ENCODE measurements around the gene IQSEC1. TPM values are rescaled to one million over a fixed set of nuclear protein-coding genes. Genes with fewer than 3 reads are reported as not detected.

Gene IQSEC1
- total RNA-seq, 2 donors from 2014 or later = 58.2 to 94.2 TPM

GRCh38 chr3:12954891-12955650, 118.2 kb downstream of the IQSEC1 start:
- Histone ChIP-seq H3K27ac (peak overlapping the region; percentile 55 to 80), H3K9me3 (no peaks in the 10 kb centered on the region), H3K27me3 (replicated peaks; ENCODE audit: insufficient read depth) (no peaks in the 10 kb centered on the region), H3K4me1 (replicated peaks) (peaks cover 17% of the 10 kb centered on the region), H3K4me3 (no peak overlapping the region), H3K36me3 (no peaks in the 10 kb centered on the region)
- peak; percentile 87 for DNase-seq (ENCODE audit: low spot score)
- TF ChIP-seq POLR2AphosphoS5 (IDR thresholded peaks at IDR 0.05) = peak; percentile 86
- peak in 3 of 4 experiments; percentile 27 to 58 (median 48) for TF ChIP-seq CTCF (IDR thresholded peaks at IDR 0.05)
- TF ChIP-seq POLR2A (IDR thresholded peaks at IDR 0.05) = peak; percentile 13
- intact Hi-C loops (cut with DNase I) = no loop called here
- WGBS = 28% methylated on average over 13 of the region's 14 CpGs

GRCh38 chr3:12954180-12954579, 119.0 kb downstream of the IQSEC1 start:
- Histone ChIP-seq H3K9me3 (no peaks in the 10 kb centered on the region), H3K27ac (peak overlapping the region; percentile 55 to 80), H3K36me3 (no peaks in the 10 kb centered on the region), H3K27me3 (replicated peaks; ENCODE audit: insufficient read depth) (no peaks in the 10 kb centered on the region), H3K4me3 (no peak overlapping the region), H3K4me1 (replicated peaks) (peaks cover 17% of the 10 kb centered on the region)
- DNase-seq (ENCODE audit: low spot score) = no peak
- intact Hi-C loops (cut with DNase I) = no loop called here
- TF ChIP-seq POLR2A (IDR thresholded peaks at IDR 0.05) (no peak), POLR2AphosphoS5 (IDR thresholded peaks at IDR 0.05) (no peak), CTCF (IDR thresholded peaks at IDR 0.05) (no peak)
- WGBS = 88% methylated on average over 6 of the region's 6 CpGs

GRCh38 chr3:12953201-12953995, 119.8 kb downstream of the IQSEC1 start:
- TF ChIP-seq POLR2A (IDR thresholded peaks at IDR 0.05) (no peak), POLR2AphosphoS5 (IDR thresholded peaks at IDR 0.05) (no peak), CTCF (IDR thresholded peaks at IDR 0.05) (no peak)
- intact Hi-C loops (cut with DNase I) = no loop called here
- WGBS = 87% methylated on average over 23 of the region's 26 CpGs
- no peak overlapping the region for H3K27ac ChIP-seq
- H3K4me3 ChIP-seq = no peak overlapping the region
- H3K4me1 ChIP-seq (replicated peaks) = peaks cover 17% of the 10 kb centered on the region
- H3K27me3 ChIP-seq (replicated peaks; ENCODE audit: insufficient read depth) = no peaks in the 10 kb centered on the region
- H3K36me3 ChIP-seq = no peaks in the 10 kb centered on the region
- H3K9me3 ChIP-seq = no peaks in the 10 kb centered on the region
- DNase-seq (ENCODE audit: low spot score) = no peak

- 91% methylated on average over 14 of the region's 14 CpGs for WGBS
- Histone ChIP-seq H3K27me3 (replicated peaks; ENCODE audit: insufficient read depth) (no peaks in the 10 kb centered on the region), H3K4me3 (no peak overlapping the region), H3K27ac (no peak overlapping the region), H3K4me1 (replicated peaks) (peaks cover 14% of the 10 kb centered on the region), H3K9me3 (no peaks in the 10 kb centered on the region), H3K36me3 (no peaks in the 10 kb centered on the region)
- TF ChIP-seq POLR2AphosphoS5 (IDR thresholded peaks at IDR 0.05) = no peak
- no peak for TF ChIP-seq CTCF (IDR thresholded peaks at IDR 0.05)
- TF ChIP-seq POLR2A (IDR thresholded peaks at IDR 0.05) = no peak
- intact Hi-C loops (cut with DNase I) = no loop called here
- DNase-seq (ENCODE audit: low spot score) = no peak
Measured at GRCh38 chr3:12952343-12953200, 120.7 kb downstream of the IQSEC1 start.

Measured in prostate gland (tissue), 2 donors.